Measurements from ENCODE around the gene CARD11. TPM values are rescaled to one million over a fixed set of nuclear protein-coding genes. Genes with fewer than 3 reads are reported as not detected.
A peak's percentile ranks its signal among the peaks of the same experiment; 100 is the strongest.

The CARD11 gene
- total and polyA plus RNA-seq, 8 donors: 0.31 to 6.2 (median 1.5) TPM

GRCh38 chr7:2903682-2904162, 139.9 kb downstream of the CARD11 start:
- Histone ChIP-seq H3K4me1 (no peaks in the 10 kb centered on the region), H3K36me3 (no peaks in the 10 kb centered on the region), H3K27me3 (no peaks in the 10 kb centered on the region), H3K27ac (no peak overlapping the region), H3K9me3 (no peaks in the 10 kb centered on the region), H3K4me3 (no peak overlapping the region)
- TF ChIP-seq CTCF (IDR thresholded peaks at IDR 0.05): no peak
- no peak for DNase-seq
- no peak for FAIRE-seq
- ATAC-seq: peak in 2 of 4 donors; percentile 21 to 44
- 63 to 73% methylated on average over 14 to 15 of the region's 15 CpGs for WGBS, 2 donors
- intact Hi-C loops (cut with DNase I): no loop called here

- WGBS, 2 donors: 88 to 90% methylated on average over 13 of the region's 13 CpGs
- Histone ChIP-seq H3K4me3 (no peak overlapping the region), H3K4me1 (no peaks in the 10 kb centered on the region), H3K9me3 (no peaks in the 10 kb centered on the region), H3K36me3 (no peaks in the 10 kb centered on the region), H3K27ac (no peak overlapping the region), H3K27me3 (no peaks in the 10 kb centered on the region)
- no peak for TF ChIP-seq CTCF (IDR thresholded peaks at IDR 0.05)
- ATAC-seq: no peak
- FAIRE-seq: no peak
- DNase-seq: no peak
- intact Hi-C loops (cut with DNase I): no loop called here
Observed at GRCh38 chr7:2897023-2897422, 146.6 kb downstream of the CARD11 start.

GRCh38 chr7:2896131-2896530, 147.5 kb downstream of the CARD11 start:
- H3K4me1 ChIP-seq: no peaks in the 10 kb centered on the region
- no peaks in the 10 kb centered on the region for H3K36me3 ChIP-seq
- 38 to 45% methylated on average over 10 of the region's 10 CpGs for WGBS, 2 donors
- no peak for TF ChIP-seq CTCF (IDR thresholded peaks at IDR 0.05)
- ATAC-seq (no peak), DNase-seq (no peak), FAIRE-seq (no peak)
- intact Hi-C loops (cut with DNase I): no loop called here
- no peak overlapping the region for H3K4me3 ChIP-seq
- no peaks in the 10 kb centered on the region for H3K9me3 ChIP-seq
- no peak overlapping the region for H3K27ac ChIP-seq
- H3K27me3 ChIP-seq: no peaks in the 10 kb centered on the region

- FAIRE-seq: no peak
- Histone ChIP-seq H3K27me3 (no peaks in the 10 kb centered on the region), H3K4me3 (no peak overlapping the region), H3K4me1 (no peaks in the 10 kb centered on the region), H3K36me3 (no peaks in the 10 kb centered on the region), H3K27ac (no peak overlapping the region), H3K9me3 (no peaks in the 10 kb centered on the region)
- intact Hi-C loops (cut with DNase I): no loop called here
- no peak for ATAC-seq
- WGBS, 2 donors: 64 to 69% methylated on average over 17 of the region's 17 CpGs
- peak in 1 of 6 donors; percentile 48 for DNase-seq
- no peak for TF ChIP-seq CTCF (IDR thresholded peaks at IDR 0.05)
Observed at GRCh38 chr7:2894118-2894940, 149.3 kb downstream of the CARD11 start.

- no peak for TF ChIP-seq CTCF (IDR thresholded peaks at IDR 0.05)
- intact Hi-C loops (cut with DNase I): no loop called here
- no peak for ATAC-seq
- Histone ChIP-seq H3K27ac (no peak overlapping the region), H3K27me3 (no peaks in the 10 kb centered on the region), H3K9me3 (no peaks in the 10 kb centered on the region), H3K4me3 (no peak overlapping the region), H3K36me3 (no peaks in the 10 kb centered on the region), H3K4me1 (no peaks in the 10 kb centered on the region)
- DNase-seq: no peak
- no peak for FAIRE-seq
- 66 to 77% methylated on average over 9 of the region's 9 CpGs for WGBS, 2 donors
Observed at GRCh38 chr7:2893411-2893861, 150.2 kb downstream of the CARD11 start.
